GM18508 (cell line): ENCODE measurements around the gene APOL1.
"Not testable (repeated sequence)": the region's sequence is repeated elsewhere in the genome, so short reads cannot be mapped to it uniquely, and the experiment has no call there.

Experiments used
- ATAC-seq: cut with Tn5 transposase; IDR thresholded peaks from one replicate; pipeline ENCODE4 v1.9.1; 2021; ENCODE audit warnings: moderate number of reproducible peaks; ENCODE audit not compliant: insufficient read depth, unreplicated experiment

Gene APOL1

GRCh38 chr22:36252754-36253522 lies at the start of gene APOL1:
APOL1 (plus strand) TSS chr22:36253133; CDS start chr22:36254956, 1,823 bp downstream.
- ATAC-seq = no peak

DNA sequence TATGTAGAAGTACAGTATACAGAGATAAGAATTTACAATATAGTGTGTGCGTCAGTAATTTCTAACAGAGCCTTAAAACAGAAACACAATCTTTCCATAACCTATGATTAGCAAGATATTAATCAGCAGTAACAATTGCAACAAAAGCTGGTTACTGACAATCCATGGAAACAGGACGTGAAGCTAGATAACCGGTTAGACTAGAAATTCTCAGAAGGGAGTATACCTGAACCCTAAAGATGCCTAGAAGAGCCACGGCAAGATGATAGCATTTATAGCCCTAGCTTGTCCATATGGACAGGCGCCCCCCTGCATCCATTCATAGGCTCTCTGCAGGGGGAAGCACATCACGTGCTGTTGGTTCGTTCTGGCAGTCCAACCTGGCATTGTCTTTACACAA lies 49.5 kb upstream of the APOL1 start:
- ATAC-seq = not testable (repeated sequence)

DNA sequence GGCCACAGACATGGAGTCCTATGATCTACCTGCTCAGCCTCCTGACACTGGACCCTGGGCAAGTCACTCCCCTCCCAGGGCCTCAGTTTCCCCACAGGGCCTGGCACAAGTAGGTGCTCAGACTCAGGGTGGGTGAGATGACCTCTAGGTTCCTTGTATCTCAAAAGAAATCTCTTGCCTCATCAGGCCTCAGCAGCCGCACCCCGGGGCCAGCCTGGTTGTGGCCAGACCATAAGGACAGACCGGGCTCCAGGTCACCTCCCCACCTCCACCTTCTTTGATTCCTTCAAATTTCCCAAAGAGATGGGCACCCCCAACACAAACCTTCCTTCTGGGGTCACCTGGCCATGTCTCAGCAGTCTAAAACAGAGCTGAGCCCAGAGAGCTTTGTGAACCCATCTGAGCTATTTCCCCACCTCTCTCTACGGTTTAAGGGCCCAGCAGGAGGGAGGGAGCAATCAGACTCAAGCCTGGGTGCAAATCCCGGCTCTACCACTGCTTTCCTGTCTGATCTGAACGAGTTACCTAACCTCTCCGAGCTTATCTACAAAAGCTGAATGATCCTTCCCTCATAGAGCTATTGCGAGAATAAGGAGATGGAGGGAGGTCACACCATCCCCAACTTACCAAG lies 48.8 kb upstream of the APOL1 start:
- no peak for ATAC-seq

DNA sequence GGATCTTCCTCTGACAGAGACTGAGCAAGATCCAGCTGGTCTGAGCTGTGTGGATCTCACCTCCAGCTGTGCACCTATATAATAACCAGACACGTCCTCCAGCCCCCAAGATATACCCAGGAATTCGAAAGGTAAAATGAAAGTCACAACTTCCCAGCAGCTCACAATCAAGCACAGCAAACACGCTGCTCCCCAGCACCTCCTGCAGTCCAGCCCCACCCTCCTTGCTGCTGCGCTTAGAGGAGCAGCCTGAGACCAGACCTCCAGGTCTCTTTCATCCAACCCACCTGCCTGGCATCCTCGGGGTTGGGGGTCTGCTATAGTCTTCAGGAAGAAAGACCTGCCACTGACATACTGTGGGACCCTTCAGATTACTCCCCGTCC lies 48.3 kb upstream of the APOL1 start:
- ATAC-seq = no peak

DNA sequence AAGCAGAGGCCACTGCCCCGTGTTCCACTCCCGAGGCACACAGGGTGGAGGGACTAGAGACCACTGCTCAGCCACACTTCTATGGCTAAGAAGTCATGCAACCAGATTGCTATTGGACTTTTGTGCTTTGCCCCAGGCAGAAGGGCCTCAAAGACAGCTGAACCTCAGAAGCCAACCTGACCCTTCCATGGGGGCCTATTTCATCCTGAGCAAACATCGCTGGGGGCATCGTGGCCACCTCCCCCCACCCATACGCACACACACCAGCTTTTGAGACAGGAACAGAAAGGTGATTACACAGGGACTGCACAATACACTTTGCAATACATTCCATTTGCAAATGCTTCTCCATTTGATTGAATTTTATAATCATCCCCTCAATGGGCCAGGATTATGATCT lies 47.4 kb upstream of the APOL1 start:
- not testable (repeated sequence) for ATAC-seq

- no peak for ATAC-seq
Observed at GRCh38 chr22:36206255-36206654, 46.7 kb upstream of the APOL1 start.

GRCh38 chr22:36208162-36208765 lies 44.7 kb upstream of the APOL1 start:
- ATAC-seq = no peak

DNA sequence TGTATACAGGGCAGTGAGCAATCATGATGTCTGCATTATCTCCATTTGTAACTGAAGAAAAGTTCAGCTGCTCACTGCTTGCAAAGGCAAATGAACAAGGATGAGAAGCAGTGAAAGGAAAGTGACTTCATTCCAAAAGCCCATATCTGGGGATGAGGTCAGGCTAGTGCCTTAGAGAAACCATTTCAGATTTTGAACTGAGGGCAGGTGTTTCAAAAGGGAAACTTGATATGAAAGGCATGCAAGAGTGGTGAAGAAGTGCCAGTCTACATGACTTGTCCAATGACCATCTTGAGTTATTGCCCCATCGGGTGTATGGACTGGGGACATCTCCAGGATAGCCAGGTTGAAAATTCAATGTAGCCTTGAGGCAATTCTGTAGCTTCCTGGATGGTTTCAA lies 44.0 kb upstream of the APOL1 start:
- no peak for ATAC-seq

- ATAC-seq = not testable (repeated sequence)
Observed at GRCh38 chr22:36209488-36209908, 43.4 kb upstream of the APOL1 start.

DNA sequence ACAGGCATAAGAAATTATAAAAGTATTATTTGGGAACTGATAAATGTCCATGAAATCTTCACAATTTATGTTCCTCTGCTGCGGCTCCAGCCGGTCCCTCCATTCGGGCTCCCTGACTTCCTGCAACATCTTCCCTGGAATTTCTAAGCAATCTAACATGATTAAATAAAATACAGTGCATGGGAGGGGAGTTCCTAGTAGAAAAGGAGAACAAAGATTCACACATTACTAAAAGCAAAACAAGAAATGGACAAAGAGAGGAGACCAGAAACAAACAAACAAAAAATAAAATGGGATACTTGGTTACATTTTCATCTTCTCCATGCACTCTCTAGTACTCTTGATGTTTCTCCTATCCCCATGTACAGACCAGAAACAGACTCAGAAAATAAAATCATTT lies 42.7 kb upstream of the APOL1 start:
- no peak for ATAC-seq

DNA sequence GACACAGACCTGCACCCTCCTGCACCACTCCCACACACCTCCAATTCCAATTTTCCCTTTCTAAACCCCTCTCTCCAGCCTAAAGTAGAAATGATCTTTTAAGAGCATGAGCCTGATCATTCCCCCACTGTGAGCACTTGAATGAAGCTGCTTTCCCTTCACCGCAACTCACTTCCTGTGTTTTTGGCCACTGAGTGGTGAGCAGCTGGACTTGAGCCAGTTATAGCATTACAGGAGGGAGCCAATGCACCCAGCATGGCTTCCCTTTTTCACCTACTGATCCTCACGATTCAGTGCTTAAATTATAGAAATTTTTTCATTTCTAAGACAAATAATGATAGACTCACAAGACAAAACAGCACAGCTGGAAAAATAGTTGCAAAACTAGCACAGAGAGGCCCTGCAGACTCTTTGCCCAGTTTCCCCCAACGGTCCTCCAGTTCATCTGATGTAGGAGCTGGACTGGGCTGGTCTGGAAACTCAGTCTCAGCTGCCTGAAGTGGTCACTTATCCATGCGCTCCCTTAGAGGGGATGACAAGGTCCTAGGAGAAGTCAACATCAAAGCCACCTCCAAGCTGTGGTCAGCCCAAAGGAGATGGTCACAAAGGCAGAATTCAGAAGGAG lies 41.6 kb upstream of the APOL1 start:
- no peak for ATAC-seq

- no peak for ATAC-seq
Observed at GRCh38 chr22:36212901-36213300, 40.0 kb upstream of the APOL1 start.

- ATAC-seq = no peak
Observed at GRCh38 chr22:36213586-36213985, 39.3 kb upstream of the APOL1 start.

DNA sequence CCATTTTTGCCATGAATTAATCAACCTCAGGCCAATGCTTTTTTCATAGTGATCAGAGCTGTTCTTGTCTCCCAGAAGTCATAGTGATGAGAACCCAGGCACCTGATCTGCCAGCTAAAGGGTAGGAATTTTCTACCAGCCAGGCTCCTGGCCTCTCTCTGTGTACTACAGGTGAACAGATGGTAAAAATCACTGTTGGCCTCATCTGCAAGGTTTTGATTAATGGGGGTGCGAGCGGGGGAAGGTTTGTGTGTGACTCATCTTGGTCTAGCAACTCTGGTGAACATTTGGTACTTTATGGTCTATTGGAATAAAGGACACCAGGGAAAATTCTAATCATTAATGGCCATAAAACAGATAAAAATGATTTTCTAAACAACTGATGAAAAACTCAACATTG lies 37.0 kb upstream of the APOL1 start:
- no peak for ATAC-seq

DNA sequence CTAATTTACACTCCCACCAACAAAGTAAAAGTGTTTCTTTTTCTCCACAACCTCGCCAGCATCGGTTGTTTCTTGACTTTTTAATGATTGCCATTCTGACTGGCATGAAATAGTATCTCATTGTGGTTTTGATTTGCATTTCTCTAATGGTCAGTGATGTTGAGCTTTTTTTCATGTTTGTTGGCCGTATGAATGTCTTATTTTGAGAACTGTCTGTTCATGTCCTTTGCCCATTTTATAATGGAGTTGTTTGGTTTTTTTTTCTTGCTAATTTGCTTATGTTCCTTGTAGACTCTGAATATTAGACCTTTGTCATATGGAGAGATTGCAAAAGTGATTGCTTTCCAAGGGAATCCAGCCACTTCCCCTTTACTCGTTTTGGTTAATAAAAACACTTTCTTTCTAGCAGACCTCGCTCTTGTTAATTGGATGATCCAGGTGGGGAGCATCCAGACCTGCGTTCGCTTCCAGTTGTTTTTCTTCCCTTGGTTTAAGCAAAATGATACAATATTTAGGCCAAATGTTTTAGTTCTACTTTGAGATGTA lies 34.2 kb upstream of the APOL1 start:
- ATAC-seq = no peak

- no peak for ATAC-seq
Observed at GRCh38 chr22:36220451-36220921, 32.4 kb upstream of the APOL1 start.

- no peak for ATAC-seq
Observed at GRCh38 chr22:36221799-36222751, 30.9 kb upstream of the APOL1 start.

DNA sequence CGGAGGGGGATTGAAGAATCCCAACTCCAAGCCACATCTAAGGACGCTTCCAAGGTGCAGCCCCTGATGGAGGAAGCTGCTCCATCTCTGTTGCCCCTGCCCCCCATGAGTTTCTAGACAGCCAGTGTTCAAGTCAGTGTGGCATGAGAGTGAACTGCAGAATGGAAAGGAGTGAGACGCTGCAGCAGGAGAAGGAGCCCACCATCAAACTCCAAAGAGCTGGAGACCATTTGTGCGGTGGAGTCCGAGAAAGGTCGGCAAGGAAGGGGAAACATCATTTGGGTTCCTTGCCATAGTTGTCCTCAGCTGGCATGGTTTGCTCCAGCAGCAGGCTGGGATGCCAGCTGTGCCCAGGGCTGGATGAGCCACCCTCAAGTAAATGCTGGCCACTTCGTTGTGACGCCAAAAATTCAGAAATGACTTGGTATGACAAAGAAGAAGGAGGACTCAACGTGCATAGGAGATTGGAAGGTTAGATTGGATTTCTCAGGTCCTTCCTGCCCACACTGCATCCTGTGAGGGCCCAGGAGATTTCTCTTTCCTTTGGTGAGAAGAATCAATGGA lies 30.0 kb upstream of the APOL1 start:
- no peak for ATAC-seq

- ATAC-seq = no peak
Observed at GRCh38 chr22:36223504-36223903, 29.4 kb upstream of the APOL1 start.
